GM19328 (cell line): ENCODE measurements around the gene FBXW7.
"Not testable (repeated sequence)": the region's sequence is repeated elsewhere in the genome, so short reads cannot be mapped to it uniquely, and the experiment has no call there.

Experiments used
- ATAC-seq: cut with Tn5 transposase; IDR thresholded peaks from one replicate; pipeline ENCODE4 v1.9.1; 2021; ENCODE audit warnings: mild to moderate bottlenecking, moderate library complexity; ENCODE audit not compliant: unreplicated experiment

The FBXW7 gene

DNA sequence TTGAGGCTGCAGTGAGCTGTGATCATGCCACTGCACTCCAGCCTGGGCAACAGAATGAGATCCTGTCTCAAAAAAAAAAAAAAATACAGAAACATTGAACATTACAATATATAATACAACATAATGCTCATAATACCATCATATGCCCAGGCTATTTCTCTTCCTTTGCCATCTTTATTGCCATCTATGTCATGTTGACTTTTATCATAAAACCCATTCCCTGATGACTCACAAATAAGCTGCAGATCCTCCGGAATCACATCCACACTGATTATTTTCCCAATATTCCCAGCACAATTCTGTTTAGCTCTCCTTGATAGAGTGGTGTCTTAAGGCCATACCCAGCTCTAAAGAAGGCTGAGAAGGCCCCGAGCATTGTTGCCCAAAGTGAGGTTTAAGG is 9.2 kb upstream of the FBXW7 start:
- ATAC-seq, result no peak

- ATAC-seq, result not testable (repeated sequence)
Observed at GRCh38 chr4:152544533-152544932, 8.6 kb upstream of the FBXW7 start.

DNA sequence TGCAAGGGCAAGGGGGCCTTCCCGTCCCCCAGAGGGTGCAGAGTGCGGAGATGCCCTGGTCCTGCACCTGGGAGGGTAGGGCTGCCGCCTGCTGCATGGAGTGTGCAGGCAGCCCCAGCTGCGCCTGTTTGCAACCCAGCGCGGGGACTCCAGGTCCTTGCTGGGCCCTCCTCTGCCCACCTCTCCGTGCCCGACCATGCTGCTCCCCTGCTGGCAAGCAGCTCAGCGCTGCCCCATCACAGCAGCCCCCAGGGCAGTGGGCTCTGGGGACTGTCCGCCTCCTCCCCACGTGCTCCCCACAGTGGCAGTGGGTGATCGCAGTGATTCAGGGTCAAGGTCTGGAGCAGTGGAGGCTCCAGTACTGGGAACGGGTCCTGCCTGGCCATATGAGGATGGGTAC is 5.0 kb upstream of the FBXW7 start:
- no peak for ATAC-seq

DNA sequence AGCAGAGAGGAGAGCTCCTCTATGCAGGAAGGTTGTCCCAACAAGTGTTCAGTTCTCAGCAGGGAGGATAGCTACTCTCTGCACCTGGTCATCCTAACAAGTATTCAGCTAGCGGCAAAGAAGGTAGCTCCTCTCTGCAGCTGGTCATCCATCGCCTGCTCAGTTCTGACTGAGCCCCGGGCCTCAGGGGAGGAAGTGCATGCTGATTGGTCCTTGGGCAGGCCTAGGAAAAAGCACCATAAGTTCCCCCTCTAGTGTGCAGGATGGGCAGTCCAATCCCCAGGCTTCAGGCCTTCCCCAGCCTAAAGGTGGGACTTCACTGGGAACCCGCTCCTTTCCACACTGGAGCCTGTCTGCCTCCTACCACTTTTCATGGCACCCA is 4.4 kb upstream of the FBXW7 start:
- ATAC-seq, result no peak

DNA sequence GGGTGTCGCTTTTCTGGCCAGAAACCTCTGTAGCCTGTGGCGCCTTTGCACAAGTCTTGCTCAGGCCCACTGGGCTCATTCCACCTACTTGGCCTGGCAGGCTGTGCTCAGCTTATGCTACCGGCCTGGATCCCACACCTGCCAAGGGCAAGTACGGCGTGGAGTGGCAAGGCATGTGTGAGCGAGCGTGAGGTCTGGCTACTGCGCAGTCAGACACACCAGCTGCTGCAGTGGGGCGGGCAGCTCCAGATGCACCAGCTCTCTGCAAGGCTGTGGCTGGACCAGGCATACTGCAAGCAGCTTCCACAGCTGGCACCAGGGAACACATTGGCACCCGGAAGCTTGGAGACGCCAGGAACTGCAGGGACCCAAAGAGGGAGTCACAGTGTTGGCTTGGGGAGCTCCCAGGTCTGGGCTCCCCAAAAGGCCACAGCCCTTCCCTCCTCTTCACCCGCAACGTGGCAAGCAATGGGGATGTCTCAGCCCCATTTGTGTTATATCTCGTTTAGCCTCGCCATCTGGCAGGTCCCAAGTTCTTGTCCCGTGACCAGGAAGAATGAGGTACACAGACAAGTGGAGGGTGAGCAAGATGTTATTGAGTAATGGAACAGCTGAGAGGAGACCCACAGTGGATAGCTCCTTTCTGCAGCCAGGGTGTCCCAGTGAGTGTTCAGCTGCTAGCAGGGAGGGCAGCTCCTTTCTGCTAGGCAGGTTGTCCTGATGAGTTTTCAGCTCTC is 3.8 kb upstream of the FBXW7 start:
- no peak for ATAC-seq

DNA sequence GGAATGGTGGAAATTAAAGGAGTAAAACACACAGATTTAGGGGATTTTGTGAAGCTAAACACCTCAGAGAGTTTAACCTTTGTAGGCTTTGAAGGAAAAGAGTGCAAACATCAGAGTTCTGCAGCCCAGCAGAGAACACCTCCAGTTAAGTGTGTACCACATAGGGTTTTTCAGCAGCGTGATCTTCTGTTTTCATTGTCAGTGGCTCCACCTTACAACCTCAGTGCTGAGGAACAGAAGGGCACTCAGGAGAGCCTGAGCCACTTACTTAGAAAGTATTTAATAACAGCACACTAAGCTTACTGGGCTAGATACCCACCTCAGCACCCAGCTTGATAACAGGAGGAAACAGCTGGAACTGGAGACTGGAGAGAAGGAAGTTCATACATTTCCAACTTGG is 2.0 kb upstream of the FBXW7 start:
- ATAC-seq, result no peak

DNA sequence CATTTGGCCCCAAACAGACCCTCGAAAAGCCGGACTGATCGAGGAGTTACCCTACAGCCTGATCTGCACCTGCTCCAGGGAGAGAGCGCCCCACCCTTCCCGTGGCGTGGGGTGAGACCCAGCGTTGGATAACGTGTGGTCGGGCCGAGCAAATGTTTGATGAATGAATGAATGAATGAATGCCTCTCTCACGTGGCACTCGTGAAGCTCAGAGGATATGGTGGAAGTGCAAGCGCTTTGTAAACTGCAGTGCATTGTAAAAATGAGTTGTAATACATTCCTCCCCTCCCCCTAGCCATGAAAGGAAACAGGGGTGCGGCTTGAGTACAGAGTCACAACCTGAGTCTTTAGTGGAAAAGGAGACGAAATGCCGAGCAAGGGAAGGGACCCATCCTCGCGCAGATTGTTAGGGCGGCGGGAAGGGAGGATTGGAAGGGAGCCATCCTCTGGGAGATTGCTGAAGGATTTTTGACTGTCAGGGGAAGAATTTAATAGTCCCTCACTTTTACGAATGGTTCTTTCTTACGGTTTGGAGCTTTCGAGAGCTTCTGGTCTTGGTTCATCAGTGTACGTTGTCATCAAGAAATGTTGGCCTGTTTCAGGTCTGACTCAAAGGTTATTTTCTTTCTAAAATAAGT is 772 bp upstream of the FBXW7 start:
- ATAC-seq, result peak; percentile 34

DNA sequence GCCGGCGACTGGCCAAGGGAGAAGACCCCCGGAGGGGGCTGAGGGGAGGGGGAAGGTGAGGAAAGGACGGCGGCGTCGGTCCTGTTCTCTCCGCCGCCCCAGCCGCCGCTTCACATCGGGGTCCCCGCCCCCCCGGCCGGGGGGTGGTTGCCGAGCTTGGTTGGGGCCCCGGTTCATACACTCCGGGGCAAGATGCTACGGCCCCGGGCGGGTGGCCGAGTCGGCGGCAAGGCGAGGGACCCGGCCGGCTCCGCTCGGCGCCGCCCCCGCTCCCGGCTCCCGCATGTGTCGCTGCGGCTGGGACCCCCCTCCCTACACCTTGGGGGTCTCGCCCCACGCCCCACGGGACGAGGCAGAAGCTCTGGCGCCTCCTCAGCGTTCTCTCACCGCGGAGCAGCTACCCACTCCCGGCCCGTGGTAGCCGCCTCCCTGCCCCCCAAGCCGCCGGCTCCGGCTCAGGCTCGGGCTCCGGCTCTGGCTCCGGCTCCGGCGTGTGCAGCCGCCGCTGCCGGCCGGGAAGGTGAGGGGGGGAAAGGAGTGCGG is 461 bp downstream of the FBXW7 start:
- ATAC-seq, result peak; percentile 4

GRCh38 chr4:152534541-152535359 is 1.1 kb downstream of the FBXW7 start:
- ATAC-seq, result no peak

- no peak for ATAC-seq
Observed at GRCh38 chr4:152531479-152531878, 4.4 kb downstream of the FBXW7 start.

DNA sequence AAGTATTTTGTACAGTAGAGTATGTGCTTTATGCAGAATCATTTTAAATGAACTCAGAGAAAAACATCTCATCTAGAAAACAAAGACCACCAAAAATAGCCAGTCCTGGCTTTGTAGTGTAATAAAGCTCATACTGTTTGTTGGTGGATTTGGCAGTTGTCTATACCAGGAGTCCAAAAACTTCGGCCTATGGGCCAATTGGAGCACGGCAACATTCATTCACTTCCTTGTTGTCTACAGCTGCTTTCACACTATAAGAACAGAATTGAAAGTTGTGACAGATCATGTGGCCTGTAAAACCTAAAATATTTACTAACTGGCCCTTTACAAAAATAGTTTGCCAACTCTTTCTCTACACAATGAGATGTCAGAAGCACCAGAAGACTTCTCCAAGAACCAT is 5.3 kb downstream of the FBXW7 start:
- ATAC-seq, result peak; percentile 41

DNA sequence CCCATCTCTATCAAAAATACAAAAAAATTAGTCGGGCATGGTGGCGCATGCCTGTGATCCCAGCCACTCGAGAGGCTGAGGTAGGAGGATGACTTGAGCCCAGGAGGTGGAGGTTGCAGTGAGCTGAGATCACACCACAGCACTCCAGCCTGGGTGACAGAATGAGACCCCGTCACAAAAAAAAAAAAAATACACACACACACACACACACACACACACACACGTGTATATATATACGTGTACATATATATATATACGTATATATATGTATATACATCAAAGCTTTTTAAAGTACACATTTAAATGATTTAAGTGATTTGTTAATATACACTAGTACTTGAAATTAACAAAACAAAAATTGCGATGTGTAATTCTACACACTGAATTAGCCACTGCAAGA is 6.0 kb downstream of the FBXW7 start:
- ATAC-seq, result no peak

DNA sequence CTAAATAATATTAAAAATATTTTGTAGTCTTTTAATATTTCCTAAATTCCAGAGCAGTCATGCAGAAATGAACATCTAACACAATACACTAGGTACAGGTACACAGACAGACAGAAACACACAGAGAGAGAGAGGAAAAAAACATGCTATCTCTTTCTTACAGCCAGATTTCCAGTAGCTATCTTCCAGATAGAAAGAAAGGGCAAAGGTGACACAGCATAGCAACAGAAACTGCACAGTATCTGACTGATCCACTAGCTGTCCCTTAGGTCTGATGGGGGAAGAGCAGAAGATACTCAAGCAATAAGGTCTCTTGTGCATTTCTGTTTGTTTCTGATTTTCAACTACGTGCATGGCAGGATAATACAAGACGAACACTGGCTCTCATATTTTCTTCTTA is 7.8 kb downstream of the FBXW7 start:
- no peak for ATAC-seq

DNA sequence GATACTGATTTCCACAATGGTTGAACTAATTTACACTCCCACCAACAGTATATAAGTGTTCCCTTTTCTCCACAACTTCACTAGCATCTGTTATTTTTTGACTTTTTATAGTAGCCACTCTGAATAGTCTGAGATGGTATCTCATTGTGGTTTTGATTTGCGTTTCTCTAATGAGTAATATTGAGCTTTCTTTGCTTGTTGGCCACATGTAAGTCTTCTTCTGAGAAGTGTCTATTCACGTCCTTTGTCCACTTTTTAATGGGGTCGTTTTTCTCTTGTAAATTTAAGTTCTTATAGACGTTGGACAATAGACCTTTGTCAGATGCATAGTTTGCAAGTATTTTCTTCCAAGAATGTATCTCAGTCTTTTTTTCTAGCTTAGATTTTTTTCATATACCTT is 10.0 kb downstream of the FBXW7 start:
- no peak for ATAC-seq

DNA sequence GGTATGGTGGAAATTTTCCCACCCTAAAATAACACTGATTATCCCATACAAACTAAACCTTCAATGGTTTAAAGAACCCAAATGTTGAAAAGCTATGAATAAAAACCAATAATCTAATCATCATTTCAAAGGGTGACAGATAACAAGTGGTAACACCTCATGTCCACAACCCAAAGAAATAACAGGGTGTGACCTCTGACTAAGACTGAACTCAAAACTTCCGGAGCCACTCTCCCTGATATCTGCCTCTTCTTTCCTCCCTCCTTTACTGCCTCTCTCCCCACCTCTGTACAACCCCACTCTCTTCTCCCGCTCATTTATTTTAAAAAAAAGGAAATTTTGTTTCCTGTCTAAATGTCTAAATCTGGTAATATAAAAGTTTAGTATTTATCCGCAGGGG is 11.5 kb downstream of the FBXW7 start:
- no peak for ATAC-seq

DNA sequence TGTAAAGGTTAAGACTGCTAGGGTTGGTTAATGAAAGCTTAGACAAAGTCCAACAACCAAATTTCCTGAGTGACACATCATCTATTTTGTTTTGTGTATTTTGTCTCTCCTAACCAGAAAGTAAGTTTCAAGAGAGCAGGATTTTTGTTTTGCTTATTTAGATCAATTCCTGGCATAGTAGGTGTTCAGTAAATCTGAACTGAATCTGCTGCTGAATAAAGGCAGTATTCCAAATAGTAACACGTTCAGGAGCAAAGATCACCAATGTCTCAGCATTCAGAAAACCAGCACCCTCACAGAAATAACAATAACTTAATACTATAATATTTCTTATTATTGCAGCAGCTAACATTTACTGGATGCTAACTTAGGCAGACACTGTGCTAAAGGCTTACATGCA is 12.2 kb downstream of the FBXW7 start:
- ATAC-seq, result no peak

DNA sequence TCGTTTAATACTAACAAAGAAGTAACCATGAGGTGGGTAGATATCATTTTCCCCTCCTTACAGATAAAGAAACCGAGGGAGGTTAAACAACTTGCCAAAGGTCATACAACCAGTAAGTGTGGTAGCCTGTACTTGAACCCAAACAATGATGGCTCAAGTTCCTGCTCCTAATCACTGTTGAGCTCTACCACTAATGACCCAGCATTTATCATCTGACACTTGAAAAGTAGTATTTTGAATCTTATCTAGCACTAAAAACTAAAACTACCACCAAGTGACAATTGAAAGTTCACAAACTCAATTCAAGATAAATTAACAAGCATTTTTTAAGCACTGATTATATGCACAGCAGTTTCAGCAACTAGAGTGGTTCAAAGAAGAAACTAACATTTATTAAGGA is 13.1 kb downstream of the FBXW7 start:
- ATAC-seq, result no peak

DNA sequence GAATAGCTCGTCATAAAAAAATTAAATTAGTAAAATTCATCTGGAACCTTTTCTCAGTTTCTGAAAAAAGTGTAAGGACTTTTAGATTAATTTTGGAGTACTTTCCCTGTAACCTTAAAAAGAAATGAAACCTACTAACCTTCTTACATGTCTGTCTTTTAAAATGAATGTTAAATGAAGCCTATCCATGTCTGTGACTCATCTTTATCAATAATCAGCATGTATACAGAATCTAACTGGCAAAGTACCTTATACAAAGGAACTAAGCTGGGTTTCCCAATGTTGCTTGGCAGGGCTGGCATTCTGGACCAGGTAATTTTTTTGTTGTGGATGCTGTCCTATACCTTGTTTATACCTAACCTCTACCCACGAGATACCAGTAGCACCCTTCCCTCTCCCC is 13.6 kb downstream of the FBXW7 start:
- ATAC-seq, result no peak

- ATAC-seq, result no peak
Observed at GRCh38 chr4:152516156-152516555, 19.7 kb downstream of the FBXW7 start.

- no peak for ATAC-seq
Observed at GRCh38 chr4:152515678-152516077, 20.2 kb downstream of the FBXW7 start.

GRCh38 chr4:152514356-152514755 is 21.5 kb downstream of the FBXW7 start:
- ATAC-seq, result no peak

DNA sequence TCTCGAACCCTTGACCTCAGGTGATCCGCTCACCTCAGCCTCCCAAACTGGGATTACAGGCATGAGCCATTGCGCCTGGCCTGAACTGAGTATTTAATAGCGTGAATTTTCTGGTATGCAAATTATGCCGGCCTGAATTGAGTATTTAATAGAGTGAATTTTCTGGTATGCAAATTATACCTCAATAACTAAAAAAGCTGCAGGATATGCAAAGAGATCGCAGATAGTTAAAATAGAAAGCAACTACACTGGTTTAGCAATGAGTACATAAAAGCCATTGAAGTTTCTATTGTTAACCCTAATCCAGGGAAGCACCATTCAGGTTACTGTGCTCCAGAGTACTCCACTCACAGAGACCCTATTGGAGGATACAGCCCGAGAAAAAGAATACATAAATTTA is 22.8 kb downstream of the FBXW7 start:
- no peak for ATAC-seq
